Heart left ventricle (tissue), 13 donors: Measurements from ENCODE around the gene NOX3.

ENCODE experiments used
- POLR2A ChIP-seq, 2 donors: fragments of 450-650 bp; IDR thresholded peaks; one replicate each; pipeline ENCODE4 v1.6.1; 2017; ENCODE audit warnings: antibody characterized with exemption in 2 of 2, mild to moderate bottlenecking in 2 of 2, moderate library complexity in 2 of 2
- TF ChIP-seq, protein P1 (sequence below), 12 donors: fragments of 200-600 bp; sonication (generic) in 4 of 12; IDR thresholded peaks; one replicate each; pipeline versions ENCODE4 v1.5.0 to v1.8.0; 2018 to 2022; ENCODE audit warnings: antibody characterized with exemption in 12 of 12, mild to moderate bottlenecking in 5 of 12
- donor health status: ischemic (EF 13 %, LVEDD 7.1; RV severe dilation, severe dysfunction).
- donor health status: DM: no; HTN: yes; CAD: no.
- donor health status: DM: no; HTN: no; CAD: no.
- donor health status: ischemic (EF 25% LVEDD 6.9; RV normal size, moderate dysfunction).
- donor health status: ischemic (EF 25% LVEDD 5.7; RV mildly dilated, moderate dysfunction).
- donor health status: ischemic (EF 35%, LVEDD 5.7; RV mildly dilated, moderate dysfunction).
- donor health status: nonischemic (EF 11% LVEDD 7.7; RV severe dilation, severe dysfunction).
- donor health status: DM: yes; HTN: yes; CAD: no.
- donor health status: PGD.
- donor health status: ischemic (EF 29% LVEDD 5.4; RV normal size, mild dysfunction).
- donor health status: nonischemic (EF 23%, LVEDD 6.1; RV moderate dilation, normal function).

- no peak for TF ChIP-seq POLR2A (IDR thresholded peaks at IDR 0.05)
- TF ChIP-seq, protein P1, sequence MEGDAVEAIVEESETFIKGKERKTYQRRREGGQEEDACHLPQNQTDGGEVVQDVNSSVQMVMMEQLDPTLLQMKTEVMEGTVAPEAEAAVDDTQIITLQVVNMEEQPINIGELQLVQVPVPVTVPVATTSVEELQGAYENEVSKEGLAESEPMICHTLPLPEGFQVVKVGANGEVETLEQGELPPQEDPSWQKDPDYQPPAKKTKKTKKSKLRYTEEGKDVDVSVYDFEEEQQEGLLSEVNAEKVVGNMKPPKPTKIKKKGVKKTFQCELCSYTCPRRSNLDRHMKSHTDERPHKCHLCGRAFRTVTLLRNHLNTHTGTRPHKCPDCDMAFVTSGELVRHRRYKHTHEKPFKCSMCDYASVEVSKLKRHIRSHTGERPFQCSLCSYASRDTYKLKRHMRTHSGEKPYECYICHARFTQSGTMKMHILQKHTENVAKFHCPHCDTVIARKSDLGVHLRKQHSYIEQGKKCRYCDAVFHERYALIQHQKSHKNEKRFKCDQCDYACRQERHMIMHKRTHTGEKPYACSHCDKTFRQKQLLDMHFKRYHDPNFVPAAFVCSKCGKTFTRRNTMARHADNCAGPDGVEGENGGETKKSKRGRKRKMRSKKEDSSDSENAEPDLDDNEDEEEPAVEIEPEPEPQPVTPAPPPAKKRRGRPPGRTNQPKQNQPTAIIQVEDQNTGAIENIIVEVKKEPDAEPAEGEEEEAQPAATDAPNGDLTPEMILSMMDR (IDR thresholded peaks at IDR 0.05), result no peak
Measured at GRCh38 chr6:155388591-155388990, 67.0 kb downstream of the NOX3 start.
